Right atrium auricular region (tissue), 2 donors: Measurements from ENCODE around the gene ACTN4. TPM values are rescaled to one million over a fixed set of nuclear protein-coding genes. Genes with fewer than 3 reads are reported as not detected.
A peak's percentile ranks its signal among the peaks of the same experiment; 100 is the strongest.

Source experiments
- DNase-seq: peaks from one replicate; pipeline ENCODE4 v3.0.0-alpha.2; 2019; ENCODE audit warnings: low spot score
- H3K27ac ChIP-seq, 2 donors: fragments of 200-600 bp; sonication (generic); 1 replicate in 1 of 2; 2 replicates in 1 of 2; pipeline ENCODE4 v1.5.1; 2016 to 2019
- H3K27me3 ChIP-seq, 2 donors: fragments of 200-600 bp; sonication (generic); one replicate each; pipeline versions ENCODE4 v1.5.1 to v1.6.0; 2017 to 2019
- H3K36me3 ChIP-seq: fragments of 200-600 bp; sonication (generic); one replicate; pipeline ENCODE4 v1.5.1; 2016
- H3K4me1 ChIP-seq, 2 donors: fragments of 200-600 bp; sonication (generic); one replicate each; pipeline versions ENCODE4 v1.5.1 to v1.6.0; 2017 to 2019
- H3K4me3 ChIP-seq, 2 donors: fragments of 200-600 bp; sonication (generic); 1 replicate in 1 of 2; 2 replicates in 1 of 2; pipeline ENCODE4 v1.5.1; 2017 to 2019; ENCODE audit warnings: mild to moderate bottlenecking in 1 of 2, moderate library complexity in 1 of 2
- H3K9me3 ChIP-seq, 2 donors: fragments of 200-600 bp; sonication (generic); one replicate each; pipeline ENCODE4 v1.5.1; 2019
- CTCF ChIP-seq, 2 donors: fragments of 200-600 bp; sonication (generic); IDR thresholded peaks; one replicate each; pipeline ENCODE4 v1.5.1; 2019; ENCODE audit warnings: antibody characterized with exemption in 2 of 2
- total RNA-seq, 2 donors: library from RNA; depleted of rRNA; stranded (reverse); fragments of >200 nt; gene quantifications; one replicate each; pipeline ENCODE4 v1.1.0, GENCODE V29; 2016

ACTN4 gene
- total RNA-seq, 2 donors from 2014 or later = 115 to 180 TPM

GRCh38 chr19:38634757-38635482 is 12.5 kb upstream of the ACTN4 start:
- Histone ChIP-seq H3K4me1 (peaks cover 0 to 21% of the 10 kb centered on the region in 2 donors), H3K27ac (peak overlapping the region; percentile 15 to 31), H3K36me3 (peaks cover 63% of the 10 kb centered on the region), H3K9me3 (no peaks in the 10 kb centered on the region), H3K4me3 (no peak overlapping the region), H3K27me3 (no peaks in the 10 kb centered on the region)
- TF ChIP-seq CTCF (IDR thresholded peaks at IDR 0.05) = peak; percentile 77 to 98
- DNase-seq = peak; percentile 79

GRCh38 chr19:38635483-38636399 is 11.7 kb upstream of the ACTN4 start:
- peak overlapping the region; percentile 41 to 65 for H3K27ac ChIP-seq
- no peaks in the 10 kb centered on the region for H3K27me3 ChIP-seq
- H3K4me3 ChIP-seq = no peak overlapping the region
- H3K4me1 ChIP-seq = peaks cover 0 to 28% of the 10 kb centered on the region in 2 donors
- no peak for TF ChIP-seq CTCF (IDR thresholded peaks at IDR 0.05)
- no peaks in the 10 kb centered on the region for H3K9me3 ChIP-seq
- no peak for DNase-seq
- peaks cover 54% of the 10 kb centered on the region for H3K36me3 ChIP-seq

GRCh38 chr19:38638461-38638860 is 9.0 kb upstream of the ACTN4 start:
- H3K4me3 ChIP-seq = no peak overlapping the region
- peaks cover 0 to 31% of the 10 kb centered on the region in 2 donors for H3K4me1 ChIP-seq
- H3K9me3 ChIP-seq = no peaks in the 10 kb centered on the region
- DNase-seq = no peak
- no peak for TF ChIP-seq CTCF (IDR thresholded peaks at IDR 0.05)
- no peaks in the 10 kb centered on the region for H3K27me3 ChIP-seq
- H3K27ac ChIP-seq = no peak overlapping the region
- H3K36me3 ChIP-seq = peaks cover 27% of the 10 kb centered on the region

- DNase-seq = no peak
Observed at GRCh38 chr19:38639679-38640078, 7.8 kb upstream of the ACTN4 start.

GRCh38 chr19:38640368-38640767 is 7.1 kb upstream of the ACTN4 start:
- no peak for DNase-seq
- Histone ChIP-seq H3K27me3 (no peaks in the 10 kb centered on the region), H3K4me3 (no peak overlapping the region), H3K4me1 (peaks cover 0 to 31% of the 10 kb centered on the region in 2 donors), H3K9me3 (no peaks in the 10 kb centered on the region), H3K36me3 (peaks cover 16% of the 10 kb centered on the region), H3K27ac (peak overlapping the region; percentile 55 to 60)
- TF ChIP-seq CTCF (IDR thresholded peaks at IDR 0.05) = no peak

More at GRCh38 chr19:38639679-38640078, 7.8 kb upstream of the ACTN4 start:
- Histone ChIP-seq H3K4me3 (no peak overlapping the region), H3K27me3 (no peaks in the 10 kb centered on the region), H3K4me1 (peaks cover 0 to 31% of the 10 kb centered on the region in 2 donors), H3K27ac (peak overlapping the region; percentile 55 to 60), H3K9me3 (no peaks in the 10 kb centered on the region), H3K36me3 (peaks cover 23% of the 10 kb centered on the region)
- TF ChIP-seq CTCF (IDR thresholded peaks at IDR 0.05) = no peak
